T-cell (primary cell): ENCODE results near the gene THOC5. TPM values are rescaled to one million over a fixed set of nuclear protein-coding genes. Genes with fewer than 3 reads are reported as not detected.

Experiments
- ATAC-seq, 4 experiments: fragments of 200-7000 bp in 3 of 4; fragments of 150-1000 bp in 1 of 4; cut with Tn5 transposase; replicated peaks in 1 of 4; 1 replicate in 3 of 4; 2 replicates in 1 of 4; pipeline ENCODE4 v1.10.0; 2021; ENCODE audit warnings: moderate library complexity in 3 of 4, mild to moderate bottlenecking in 2 of 4, moderate number of reproducible peaks in 1 of 4
- CTCF ChIA-PET, 2 donors: fragments of 300-600 bp; sonication (Branson Sonifier 250); formaldehyde crosslinking; loops; one replicate each; lab custom pipeline; 2022; ENCODE audit warnings: antibody characterized with exemption in 2 of 2; lab: Charles Lee
- POLR2A ChIA-PET, 2 donors: fragments of 300-600 bp; sonication (Branson Sonifier 250); formaldehyde crosslinking; loops; one replicate each; lab custom pipeline; 2022; ENCODE audit warnings: antibody characterized with exemption in 2 of 2; lab: Charles Lee
- DNase-seq, 35 experiments: peaks; one replicate each; pipeline versions ENCODE4 v3.0.0 to v3.0.0-alpha.2; 2013 to 2023
- H3K27ac ChIP-seq: one replicate; pipeline ENCODE4 v1.5.1; 2013; ENCODE audit warnings: low read length
- H3K27me3 ChIP-seq, 2 experiments: replicated peaks in 1 of 2; 1 replicate in 1 of 2; 2 replicates in 1 of 2; pipeline versions ENCODE4 v1.6.1 to v1.7.0; 2013; ENCODE audit warnings: low read length in 1 of 2, mixed read lengths in 1 of 2; ENCODE audit not compliant: control insufficient read depth in 2 of 2, insufficient read depth in 2 of 2; ENCODE audit errors: extremely low read depth in 1 of 2
- H3K36me3 ChIP-seq, 2 donors: 1 replicate in 1 of 2; 2 replicates in 1 of 2; pipeline versions ENCODE4 v1.6.1 to v1.7.0; 2013; ENCODE audit warnings: low read length in 1 of 2; ENCODE audit not compliant: control insufficient read depth in 2 of 2, insufficient read depth in 1 of 2; ENCODE audit errors: extremely low read depth in 1 of 2
- H3K4me1 ChIP-seq, 2 experiments: 1 replicate in 1 of 2; 2 replicates in 1 of 2; pipeline versions ENCODE4 v1.6.1 to v1.7.0; 2013; ENCODE audit warnings: low read length in 2 of 2, mixed read lengths in 1 of 2; ENCODE audit not compliant: insufficient read depth in 2 of 2, control insufficient read depth in 1 of 2; ENCODE audit errors: extremely low read depth in 1 of 2
- H3K4me3 ChIP-seq, 2 donors: 1 replicate in 1 of 2; 2 replicates in 1 of 2; pipeline versions ENCODE4 v1.5.1 to v1.7.0; 2013; ENCODE audit warnings: mild to moderate bottlenecking in 2 of 2, low read length in 1 of 2, moderate library complexity in 1 of 2; ENCODE audit not compliant: control insufficient read depth in 1 of 2; ENCODE audit errors: extremely low read depth in 1 of 2
- H3K9me3 ChIP-seq: 2 replicates; pipeline ENCODE4 v1.7.0; 2013
- H3K27ac Mint-ChIP-seq, 2 donors: one replicate each; pipeline ENCODE4 v1.8.0; 2020 to 2021; ENCODE audit warnings: mild to moderate bottlenecking in 2 of 2, mixed read lengths in 2 of 2
- H3K27me3 Mint-ChIP-seq, 2 donors: one replicate each; pipeline ENCODE4 v1.8.0; 2021 to 2022; ENCODE audit warnings: mixed read lengths in 2 of 2
- H3K36me3 Mint-ChIP-seq: one replicate; pipeline ENCODE4 v1.8.0; 2021; ENCODE audit warnings: mixed read lengths
- H3K4me1 Mint-ChIP-seq, 3 donors: one replicate each; pipeline ENCODE4 v1.8.0; 2020 to 2022; ENCODE audit warnings: mixed read lengths in 3 of 3, mild to moderate bottlenecking in 1 of 3
- H3K4me3 Mint-ChIP-seq, 3 donors: one replicate each; pipeline ENCODE4 v1.8.0; 2020 to 2022; ENCODE audit warnings: mild to moderate bottlenecking in 3 of 3, mixed read lengths in 3 of 3, moderate library complexity in 3 of 3
- H3K9me3 Mint-ChIP-seq, 3 donors: one replicate each; pipeline ENCODE4 v1.8.0; 2020 to 2022; ENCODE audit warnings: mixed read lengths in 3 of 3
- WGBS: methylation state at CpG from one replicate; pipeline ENCODE4 v1.1.5; 2013; ENCODE audit warnings: missing lambda C conversion rate; ENCODE audit not compliant: insufficient coverage; 5-methylcytosine and 5-hydroxymethylcytosine counted together
- total RNA-seq, 35 experiments: library from RNA in 6 of 35; stranded (reverse) in 6 of 35; fragments of 120-200 nt in 1 of 35; gene quantifications; one replicate each; pipeline versions ENCODE4 v1.2.1 to v1.2.4 and lab custom pipeline; 2013 to 2026

The THOC5 gene
- total RNA-seq, 5 donors from 2014 or later (not counting 1 experiment from before 2014, with no cell fraction given), result 36.9 to 55.4 (median 48.5) TPM

- Mint-ChIP-seq H3K4me1 (peaks cover 19 to 22% (median 20%) of the 10 kb centered on the region in 3 donors), H3K36me3 (no peaks in the 10 kb centered on the region), H3K27ac (no peak overlapping the region), H3K9me3 (no peaks in the 10 kb centered on the region), H3K27me3 (peaks cover 48 to 68% of the 10 kb centered on the region in 2 donors), H3K4me3 (peak overlapping the region in 1 of 3 donors; percentile 54)
- WGBS, result 24% methylated on average over 15 of the region's 21 CpGs
- ATAC-seq, result peak in 2 of 4 experiments; percentile 38 to 67
- no peak overlapping the region for H3K4me3 ChIP-seq
- H3K9me3 ChIP-seq, result no peaks in the 10 kb centered on the region
- no peaks in the 10 kb centered on the region for H3K36me3 ChIP-seq
- peaks cover 0 to 26% of the 10 kb centered on the region in 2 experiments for H3K4me1 ChIP-seq
- DNase-seq, result peak in 27 of 35 experiments; percentile 10 to 51 (median 29)
- H3K27me3 ChIP-seq, result peaks cover 4 to 62% of the 10 kb centered on the region in 2 experiments
- ChIA-PET CTCF (no interaction called here), POLR2A (no interaction called here)
- H3K27ac ChIP-seq, result no peak overlapping the region
Observed at GRCh38 chr22:29478326-29479276, 75.0 kb downstream of the THOC5 start.

- H3K36me3 ChIP-seq, result no peaks in the 10 kb centered on the region
- no peak overlapping the region for H3K27ac ChIP-seq
- DNase-seq, result no peak
- peaks cover 48 to 67% of the 10 kb centered on the region in 2 donors for H3K27me3 Mint-ChIP-seq
- no peak overlapping the region for H3K27ac Mint-ChIP-seq
- no peak overlapping the region for H3K4me3 ChIP-seq
- WGBS, result no CpG with 5 or more reads among the region's 4 CpGs
- peaks cover 4 to 64% of the 10 kb centered on the region in 2 experiments for H3K27me3 ChIP-seq
- peaks cover 0 to 26% of the 10 kb centered on the region in 2 experiments for H3K4me1 ChIP-seq
- ChIA-PET CTCF (no interaction called here), POLR2A (no interaction called here)
- H3K4me3 Mint-ChIP-seq, result no peak overlapping the region
- ATAC-seq, result no peak
- H3K9me3 ChIP-seq, result no peaks in the 10 kb centered on the region
- H3K9me3 Mint-ChIP-seq, result no peaks in the 10 kb centered on the region
- no peaks in the 10 kb centered on the region for H3K36me3 Mint-ChIP-seq
- peaks cover 19 to 22% (median 20%) of the 10 kb centered on the region in 3 donors for H3K4me1 Mint-ChIP-seq
Observed at GRCh38 chr22:29477723-29478318, 75.7 kb downstream of the THOC5 start.

GRCh38 chr22:29476116-29476515 lies 77.4 kb downstream of the THOC5 start:
- no peak overlapping the region for H3K27ac Mint-ChIP-seq
- H3K36me3 ChIP-seq, result no peaks in the 10 kb centered on the region
- H3K9me3 Mint-ChIP-seq, result no peaks in the 10 kb centered on the region
- ChIA-PET CTCF (no interaction called here), POLR2A (no interaction called here)
- no peak overlapping the region for H3K4me3 Mint-ChIP-seq
- H3K4me1 ChIP-seq, result peaks cover 0 to 20% of the 10 kb centered on the region in 2 experiments
- H3K27me3 Mint-ChIP-seq, result peaks cover 47 to 59% of the 10 kb centered on the region in 2 donors
- H3K4me1 Mint-ChIP-seq, result peaks cover 13 to 15% (median 14%) of the 10 kb centered on the region in 3 donors
- 69% methylated on average over 2 of the region's 6 CpGs for WGBS
- H3K27me3 ChIP-seq, result peaks cover 2 to 52% of the 10 kb centered on the region in 2 experiments
- no peak for ATAC-seq
- no peak overlapping the region for H3K27ac ChIP-seq
- DNase-seq, result no peak
- H3K4me3 ChIP-seq, result no peak overlapping the region
- no peaks in the 10 kb centered on the region for H3K9me3 ChIP-seq
- no peaks in the 10 kb centered on the region for H3K36me3 Mint-ChIP-seq

- DNase-seq (no peak), ATAC-seq (no peak)
- Mint-ChIP-seq H3K9me3 (no peaks in the 10 kb centered on the region), H3K4me1 (peaks cover 15 to 17% (median 17%) of the 10 kb centered on the region in 3 donors), H3K27me3 (peaks cover 50 to 60% of the 10 kb centered on the region in 2 donors), H3K36me3 (no peaks in the 10 kb centered on the region), H3K4me3 (no peak overlapping the region), H3K27ac (no peak overlapping the region)
- H3K9me3 ChIP-seq, result no peaks in the 10 kb centered on the region
- POLR2A ChIA-PET, result no interaction called here
- CTCF ChIA-PET, result no interaction called here
- WGBS, result 85% methylated on average over 8 of the region's 8 CpGs
- peaks cover 2 to 53% of the 10 kb centered on the region in 2 experiments for H3K27me3 ChIP-seq
- H3K4me3 ChIP-seq, result no peak overlapping the region
- no peaks in the 10 kb centered on the region for H3K36me3 ChIP-seq
- H3K4me1 ChIP-seq, result peaks cover 0 to 21% of the 10 kb centered on the region in 2 experiments
- no peak overlapping the region for H3K27ac ChIP-seq
Observed at GRCh38 chr22:29475550-29475949, 78.0 kb downstream of the THOC5 start.

- Histone ChIP-seq H3K27me3 (peaks cover 0 to 40% of the 10 kb centered on the region in 2 experiments), H3K36me3 (no peaks in the 10 kb centered on the region), H3K4me3 (no peak overlapping the region), H3K9me3 (no peaks in the 10 kb centered on the region), H3K4me1 (peaks cover 0 to 12% of the 10 kb centered on the region in 2 experiments), H3K27ac (no peak overlapping the region)
- Mint-ChIP-seq H3K27me3 (peaks cover 33 to 44% of the 10 kb centered on the region in 2 donors), H3K4me3 (no peak overlapping the region), H3K27ac (no peak overlapping the region), H3K4me1 (peaks cover under 1 to 12% (median 5%) of the 10 kb centered on the region in 3 donors), H3K36me3 (no peaks in the 10 kb centered on the region), H3K9me3 (no peaks in the 10 kb centered on the region)
- POLR2A ChIA-PET, result interaction anchor here in 1 of 2 donors (0.6 kb wide), 1 partner anchor 49 kb away, joined by 3 read pairs; no protein-coding TSS in a partner anchor
- DNase-seq, result no peak
- no peak for ATAC-seq
- CTCF ChIA-PET, result no interaction called here
- 75% methylated on average over 5 of the region's 5 CpGs for WGBS
Observed at GRCh38 chr22:29473001-29473400, 80.6 kb downstream of the THOC5 start.

- CTCF ChIA-PET, result no interaction called here
- H3K4me3 Mint-ChIP-seq, result peak overlapping the region; percentile 59 to 69 (median 60)
- Histone ChIP-seq H3K4me1 (peaks cover 0 to 12% of the 10 kb centered on the region in 2 experiments), H3K36me3 (no peaks in the 10 kb centered on the region), H3K27ac (no peak overlapping the region), H3K27me3 (peaks cover 0 to 22% of the 10 kb centered on the region in 2 experiments), H3K9me3 (no peaks in the 10 kb centered on the region), H3K4me3 (peak overlapping the region in 1 of 2 donors; percentile 19)
- no peak overlapping the region for H3K27ac Mint-ChIP-seq
- H3K4me1 Mint-ChIP-seq, result peaks cover 0 to 12% (median 5%) of the 10 kb centered on the region in 3 donors
- ATAC-seq, result peak; percentile 80 to 97 (median 86)
- H3K27me3 Mint-ChIP-seq, result peaks cover 16 to 23% of the 10 kb centered on the region in 2 donors
- peak; percentile 31 to 78 (median 63) for DNase-seq
- POLR2A ChIA-PET, result interaction anchor here in 1 of 2 donors (0.5 kb wide), 1 partner anchor 1703 kb away, joined by 3 read pairs; no protein-coding TSS in a partner anchor
- WGBS, result 39% methylated on average over 44 of the region's 54 CpGs
- no peaks in the 10 kb centered on the region for H3K36me3 Mint-ChIP-seq
- H3K9me3 Mint-ChIP-seq, result no peaks in the 10 kb centered on the region
Observed at GRCh38 chr22:29470159-29470855, 83.2 kb downstream of the THOC5 start.
